ENCODE measurements around the gene OR52E5.

OR52E5 gene

DNA sequence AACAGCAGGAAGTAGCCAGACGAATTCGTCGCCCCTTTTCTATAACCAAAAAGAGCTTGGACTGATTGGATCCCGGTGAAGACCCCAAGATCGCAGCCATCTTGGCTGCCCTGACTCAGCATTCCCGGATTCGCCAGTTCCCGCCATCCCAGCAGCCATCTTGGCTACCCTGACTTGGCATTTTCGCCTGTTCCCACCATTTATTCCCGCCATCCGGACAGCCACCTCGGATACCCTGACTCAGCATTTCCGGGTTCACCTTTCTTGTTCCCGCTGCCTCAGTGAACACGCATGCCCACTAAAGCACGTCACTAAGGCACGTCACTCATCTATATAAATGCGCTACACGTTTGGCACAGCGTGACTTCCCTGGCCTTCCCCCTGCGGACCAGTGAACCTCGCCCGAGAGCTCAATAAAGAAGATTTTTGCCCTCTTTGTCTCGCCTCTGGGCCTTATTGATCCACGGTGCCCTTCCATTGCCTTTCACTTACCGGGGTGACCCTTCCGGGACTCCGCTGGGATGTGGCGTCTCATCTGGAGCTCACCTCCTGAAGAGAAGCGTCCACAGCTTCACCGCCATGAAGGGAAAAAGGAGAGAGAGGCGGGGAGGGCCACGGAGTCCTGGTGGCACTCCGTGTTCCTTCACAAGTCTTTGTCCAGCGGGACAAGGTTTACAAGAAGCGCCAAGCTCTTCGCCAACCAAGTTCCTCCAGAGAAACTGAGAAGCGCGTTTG is 45.0 kb downstream of the OR52E5 start:
- DNase-seq, result no peak

DNA sequence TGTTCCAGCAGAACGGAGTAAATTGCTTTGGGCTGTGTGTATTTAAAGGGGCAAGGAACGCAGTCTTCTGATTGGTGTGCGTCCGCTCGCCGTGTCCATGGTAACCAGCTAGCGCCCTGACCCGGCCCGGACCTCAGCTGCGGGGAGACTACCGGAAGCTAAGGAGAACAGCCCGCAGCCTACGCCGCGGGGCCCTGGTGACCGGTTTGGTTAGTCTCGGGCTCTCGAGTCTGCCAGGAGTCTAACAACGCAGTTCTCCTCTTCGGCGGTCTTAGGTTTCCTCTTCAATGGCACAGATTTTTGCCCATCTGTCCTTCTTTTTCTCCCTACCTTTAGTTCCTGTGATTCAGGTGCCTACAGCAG is 45.6 kb downstream of the OR52E5 start:
- no peak for DNase-seq

DNA sequence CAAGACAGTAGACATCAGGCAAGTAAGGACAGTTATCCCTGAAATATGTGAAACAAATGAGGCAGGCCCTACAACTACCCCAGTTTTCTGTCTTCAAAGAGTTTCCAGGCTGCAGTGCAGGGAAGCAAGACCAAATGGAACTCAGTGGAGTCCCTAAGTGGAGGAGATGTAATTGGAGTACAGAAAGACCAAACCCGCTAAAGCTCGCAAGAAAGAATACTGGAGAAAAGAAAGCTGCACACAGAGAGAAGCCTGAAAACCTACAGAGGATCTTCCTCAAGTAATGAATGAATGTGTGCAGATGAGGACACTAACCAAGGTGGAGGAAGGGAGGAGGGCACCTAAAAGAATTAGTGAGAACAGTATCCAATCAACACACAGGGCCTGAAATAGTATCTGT is 47.7 kb downstream of the OR52E5 start:
- no peak for DNase-seq

DNA sequence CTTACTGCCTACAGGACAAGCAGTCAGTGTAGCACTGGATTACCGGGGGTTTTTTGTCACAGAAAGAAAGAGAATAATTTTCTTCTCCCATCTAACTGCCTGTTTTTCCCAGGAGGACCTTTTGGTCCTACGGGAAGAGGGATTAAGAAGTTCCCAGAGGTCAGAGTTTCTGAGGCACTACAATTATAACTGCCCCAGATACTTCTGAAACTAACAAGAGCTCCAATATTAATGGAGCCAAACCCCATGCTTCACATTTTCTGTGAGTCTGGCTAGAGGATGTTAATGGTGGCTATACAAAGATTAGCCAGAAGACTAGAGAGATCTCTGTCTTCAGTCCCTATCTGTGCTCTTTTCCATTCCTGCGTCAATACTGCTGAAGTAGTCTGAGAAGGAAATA is 48.9 kb downstream of the OR52E5 start, which contains the start of gene OR56A3:
OR56A3 (plus strand) TSS at position 301 of the 400 bp plus-strand sequence. CDS start 5,096 bp downstream, outside the sequence.
- DNase-seq, result no peak

Data from activated CD4-positive, alpha-beta T cell treated with anti-CD3 and anti-CD28 coated beads for 1 hour (primary cell).